ENCODE measurements around the gene GREM2. TPM values are rescaled to one million over a fixed set of nuclear protein-coding genes. Genes with fewer than 3 reads are reported as not detected.

The GREM2 gene
- total and polyA plus RNA-seq, 8 donors: 0.03 to 0.58 (median 0.12) TPM; not detected in 1

DNA sequence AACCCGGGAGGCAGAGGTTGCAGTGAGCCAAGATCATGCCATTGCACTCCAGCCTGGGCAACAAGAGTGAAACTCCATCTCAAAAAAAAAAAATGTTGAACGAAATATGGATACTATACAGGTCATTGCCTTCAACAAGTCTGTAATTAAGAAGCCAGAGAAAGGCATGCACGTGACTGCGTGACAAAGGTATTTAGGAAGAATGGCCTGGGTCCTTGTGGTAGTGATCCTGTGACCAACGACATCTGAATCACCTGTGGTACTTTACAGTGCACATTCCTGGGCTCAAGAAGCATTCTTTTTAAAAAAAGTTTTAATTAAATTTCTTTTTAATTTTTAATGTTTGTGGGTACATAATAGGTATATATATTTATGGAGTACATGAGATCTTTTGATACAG lies 115.0 kb downstream of the GREM2 start:
- no peak for DNase-seq
- no peak for TF ChIP-seq CTCF (IDR thresholded peaks at IDR 0.05)
- Histone ChIP-seq H3K36me3 (no peaks in the 10 kb centered on the region), H3K4me3 (no peak overlapping the region), H3K27me3 (no peaks in the 10 kb centered on the region), H3K4me1 (no peaks in the 10 kb centered on the region), H3K27ac (no peak overlapping the region), H3K9me3 (no peaks in the 10 kb centered on the region)
- ATAC-seq: no peak
- no peak for FAIRE-seq
- intact Hi-C loops (cut with DNase I): no loop called here
- 66 to 83% methylated on average over 5 of the region's 5 CpGs for WGBS, 2 donors

DNA sequence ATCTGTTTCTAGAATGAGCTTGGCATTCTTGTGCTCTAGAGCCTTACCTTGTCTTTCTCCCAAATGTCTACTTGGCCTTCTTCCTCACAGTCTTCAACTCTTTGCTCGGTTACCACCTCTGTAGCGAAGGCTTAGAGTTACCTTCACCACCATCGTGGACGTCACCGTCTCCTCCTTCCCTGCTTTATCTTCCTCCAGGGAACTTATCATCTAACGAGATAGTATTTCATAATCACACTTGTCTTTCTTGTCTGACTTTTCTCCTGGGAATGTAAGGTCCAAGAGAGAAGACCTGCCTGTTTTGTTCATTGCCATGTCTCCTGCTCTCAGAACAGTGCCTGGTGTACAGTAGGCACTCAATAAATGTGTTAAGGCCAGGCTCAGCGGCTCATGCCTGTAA lies 115.6 kb downstream of the GREM2 start:
- intact Hi-C loops (cut with DNase I): no loop called here
- TF ChIP-seq CTCF (IDR thresholded peaks at IDR 0.05): no peak
- H3K4me3 ChIP-seq: no peak overlapping the region
- WGBS, 2 donors: 67 to 78% methylated on average over 7 of the region's 7 CpGs
- ATAC-seq: no peak
- no peak for FAIRE-seq
- H3K4me1 ChIP-seq: no peaks in the 10 kb centered on the region
- no peaks in the 10 kb centered on the region for H3K36me3 ChIP-seq
- H3K27ac ChIP-seq: no peak overlapping the region
- DNase-seq: no peak
- no peaks in the 10 kb centered on the region for H3K9me3 ChIP-seq
- no peaks in the 10 kb centered on the region for H3K27me3 ChIP-seq

DNA sequence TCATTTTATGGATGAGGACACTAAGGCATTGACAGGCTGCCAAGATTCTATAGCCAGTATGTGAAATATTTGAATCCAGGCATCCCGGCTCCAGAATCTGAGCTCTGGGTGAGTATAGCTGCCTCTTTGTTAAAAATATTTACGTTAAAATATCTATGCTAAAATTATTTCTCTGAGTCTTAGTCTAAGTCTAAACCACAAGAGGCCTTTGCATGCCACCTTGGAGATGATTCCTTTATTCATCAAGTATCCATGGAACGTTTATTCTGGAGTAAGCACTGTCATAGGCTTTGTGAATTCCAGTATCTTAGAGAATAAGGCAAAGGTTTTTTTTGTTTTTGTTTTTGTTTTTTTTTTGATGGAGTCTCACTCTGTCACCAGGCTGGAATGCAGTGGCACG lies 116.4 kb downstream of the GREM2 start:
- intact Hi-C loops (cut with DNase I): no loop called here
- TF ChIP-seq CTCF (IDR thresholded peaks at IDR 0.05): no peak
- Histone ChIP-seq H3K27me3 (no peaks in the 10 kb centered on the region), H3K4me3 (no peak overlapping the region), H3K4me1 (no peaks in the 10 kb centered on the region), H3K27ac (no peak overlapping the region), H3K36me3 (no peaks in the 10 kb centered on the region), H3K9me3 (no peaks in the 10 kb centered on the region)
- DNase-seq: no peak
- no peak for ATAC-seq
- 64 to 74% methylated on average over 4 of the region's 4 CpGs for WGBS, 2 donors
- FAIRE-seq: no peak

DNA sequence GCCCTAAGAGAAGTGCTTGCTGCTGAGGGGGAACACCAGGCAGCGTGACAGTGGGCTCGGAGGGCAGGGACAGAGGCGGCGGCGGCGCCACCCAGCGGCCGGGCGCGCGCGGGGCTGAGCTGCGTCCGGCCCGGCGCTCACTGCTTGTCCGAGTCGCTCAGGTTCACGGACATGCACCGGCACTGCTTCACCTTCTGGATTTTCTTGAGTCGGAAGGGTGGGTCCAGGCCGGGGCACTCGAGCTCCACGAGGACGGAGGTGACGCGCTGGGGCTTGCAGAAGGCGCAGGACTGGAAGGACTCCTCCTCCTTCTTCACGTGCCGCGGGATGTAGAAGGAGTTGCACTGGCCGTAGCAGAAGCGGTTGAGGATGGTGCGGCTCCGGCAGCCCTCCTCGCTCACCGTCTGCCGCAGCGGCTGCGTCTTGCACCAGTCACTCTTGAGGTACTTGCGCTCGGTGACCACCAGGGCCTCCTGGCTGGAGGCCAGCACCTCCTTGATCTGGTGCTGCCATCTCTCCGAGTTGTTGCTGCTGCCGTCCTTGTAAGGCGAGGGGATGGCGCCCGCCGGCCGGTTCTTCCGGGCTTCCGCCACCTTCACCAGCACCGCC lies 119.0 kb downstream of the GREM2 start:
- Histone ChIP-seq H3K4me3 (no peak overlapping the region), H3K27ac (no peak overlapping the region), H3K9me3 (no peaks in the 10 kb centered on the region), H3K27me3 (no peaks in the 10 kb centered on the region), H3K4me1 (no peaks in the 10 kb centered on the region), H3K36me3 (no peaks in the 10 kb centered on the region)
- 57 to 63% methylated on average over 52 of the region's 52 CpGs for WGBS, 2 donors
- no peak for FAIRE-seq
- intact Hi-C loops (cut with DNase I): no loop called here
- no peak for TF ChIP-seq CTCF (IDR thresholded peaks at IDR 0.05)
- ATAC-seq: peak in 2 of 4 donors; percentile 45 to 49
- peak in 3 of 6 donors; percentile 18 to 71 (median 27) for DNase-seq

GRCh38 chr1:240491796-240492195 lies 120.2 kb downstream of the GREM2 start:
- TF ChIP-seq CTCF (IDR thresholded peaks at IDR 0.05): no peak
- intact Hi-C loops (cut with DNase I): no loop called here
- DNase-seq: no peak
- Histone ChIP-seq H3K27me3 (no peaks in the 10 kb centered on the region), H3K9me3 (no peaks in the 10 kb centered on the region), H3K36me3 (no peaks in the 10 kb centered on the region), H3K4me1 (no peaks in the 10 kb centered on the region), H3K27ac (no peak overlapping the region), H3K4me3 (no peak overlapping the region)
- ATAC-seq: no peak
- no peak for FAIRE-seq
- 65 to 71% methylated on average over 7 of the region's 7 CpGs for WGBS, 2 donors

Data from pancreas (tissue), 10 donors.